ENCODE measurements around the gene SCFD2.

- no peak for TF ChIP-seq BHLHE40 (IDR thresholded peaks at IDR 0.05; ENCODE audit: borderline replicate concordance)
- no peak for TF ChIP-seq LEF1 (IDR thresholded peaks at IDR 0.05; ENCODE audit: borderline replicate concordance)
- TF ChIP-seq SP1 (IDR thresholded peaks at IDR 0.05), result no peak
- no peak for TF ChIP-seq FOXM1 (IDR thresholded peaks at IDR 0.05; ENCODE audit: borderline replicate concordance)
- TF ChIP-seq SUZ12 (IDR thresholded peaks at IDR 0.05), result no peak
- TF ChIP-seq TARDBP (IDR thresholded peaks at IDR 0.05), result no peak
- no peak for TF ChIP-seq ARNT (IDR thresholded peaks at IDR 0.05)
- no peak for TF ChIP-seq HDGF (IDR thresholded peaks at IDR 0.05; ENCODE audit: borderline replicate concordance)
- TF ChIP-seq ELF4 (IDR thresholded peaks at IDR 0.05), result no peak
- TF ChIP-seq FOXK2 (IDR thresholded peaks at IDR 0.05), result no peak
- no peak for TF ChIP-seq FOXA1 (IDR thresholded peaks at IDR 0.05)
These were observed 133.5 kb downstream of the SCFD2 start for GRCh38 chr4:53232371-53232770.
